Measurements from ENCODE around the gene AICDA.
"Not testable (repeated sequence)": the region's sequence is repeated elsewhere in the genome, so short reads cannot be mapped to it uniquely, and the experiment has no call there.

Gene AICDA

DNA sequence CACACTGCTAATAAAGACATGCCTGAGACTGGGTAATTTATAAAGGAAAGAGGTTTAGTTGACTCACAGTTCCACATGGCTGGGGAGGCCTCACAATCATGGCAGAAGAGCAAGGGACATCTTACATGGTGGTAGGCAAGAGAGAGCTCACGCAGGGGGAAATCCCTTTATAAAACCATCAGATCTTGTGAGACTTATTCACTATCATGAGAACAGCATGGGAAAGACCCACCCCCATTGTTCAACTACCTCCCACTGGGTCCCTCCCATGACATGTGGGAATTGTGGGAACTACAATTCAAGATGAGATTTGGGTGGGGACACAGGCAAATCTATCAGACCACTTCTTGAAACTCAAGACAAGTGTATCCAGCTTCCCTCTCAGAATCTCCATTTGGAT, 1.2 kb upstream of the AICDA start:
- not testable (repeated sequence) for DNase-seq (ENCODE audit: low spot score)

DNA sequence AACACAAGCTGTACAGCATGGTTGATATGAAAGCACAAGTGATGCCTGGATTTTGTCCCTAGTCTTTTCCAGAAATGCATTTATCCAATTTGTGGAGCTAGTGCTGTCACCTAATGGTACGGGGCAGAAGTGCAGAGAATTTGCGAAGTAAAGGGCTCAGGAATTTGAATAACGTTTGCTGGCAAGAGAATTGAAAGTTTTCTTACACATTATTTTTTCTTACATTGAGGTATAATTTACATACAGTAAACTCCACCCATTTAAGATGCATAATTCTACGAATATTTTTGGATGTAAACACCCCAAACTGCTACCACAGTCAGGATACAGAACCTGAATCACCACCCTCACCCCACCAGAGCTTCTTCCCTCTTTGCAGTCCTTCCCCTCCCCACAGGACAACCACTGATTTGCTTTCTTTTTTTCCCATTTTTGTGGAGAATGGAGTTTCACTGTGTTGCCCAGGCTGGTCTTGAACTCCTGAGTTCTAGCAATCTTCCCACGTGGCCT, 3.5 kb downstream of the AICDA start:
- peak; percentile 37 for DNase-seq (ENCODE audit: low spot score)

DNA sequence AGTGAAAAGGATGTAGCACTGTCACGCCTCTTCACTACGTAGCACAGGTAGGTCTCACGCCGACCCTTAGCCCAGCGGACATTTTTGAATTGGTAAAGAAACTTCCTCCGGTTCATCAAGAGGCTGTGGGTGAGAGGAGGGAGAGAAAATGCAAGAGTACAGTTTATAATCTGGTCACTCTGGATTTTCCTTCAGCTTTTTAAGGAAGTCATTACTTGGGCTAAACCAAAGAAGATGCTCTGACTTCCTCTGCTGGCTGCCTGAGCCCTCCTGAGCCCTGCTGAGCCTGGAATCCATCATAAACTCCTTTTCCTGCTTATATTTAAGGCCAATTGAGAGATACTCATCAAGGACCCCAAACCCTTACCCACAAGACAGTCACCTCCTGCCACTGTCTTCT, 5.8 kb downstream of the AICDA start:
- no peak for DNase-seq (ENCODE audit: low spot score)

DNA sequence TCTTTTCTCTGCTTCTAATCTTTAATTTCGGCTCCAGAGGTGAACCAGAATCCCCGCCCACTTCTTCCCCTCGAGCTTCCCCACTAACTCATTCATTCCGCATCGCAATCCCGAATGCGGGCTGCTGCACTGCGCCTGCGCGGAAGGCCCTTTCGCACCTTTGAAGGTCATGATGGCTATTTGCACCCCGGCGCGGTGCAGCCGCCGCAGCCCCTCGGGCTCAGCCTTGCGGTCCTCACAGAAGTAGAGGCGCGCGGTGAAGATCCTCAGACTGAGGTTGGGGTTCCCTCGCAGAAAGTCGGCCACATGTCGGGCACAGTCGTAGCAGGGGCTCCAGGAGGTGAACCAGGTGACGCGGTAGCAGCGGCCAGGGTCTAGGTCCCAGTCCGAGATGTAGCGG, 7.6 kb downstream of the AICDA start:
- no peak for DNase-seq (ENCODE audit: low spot score)

DNA sequence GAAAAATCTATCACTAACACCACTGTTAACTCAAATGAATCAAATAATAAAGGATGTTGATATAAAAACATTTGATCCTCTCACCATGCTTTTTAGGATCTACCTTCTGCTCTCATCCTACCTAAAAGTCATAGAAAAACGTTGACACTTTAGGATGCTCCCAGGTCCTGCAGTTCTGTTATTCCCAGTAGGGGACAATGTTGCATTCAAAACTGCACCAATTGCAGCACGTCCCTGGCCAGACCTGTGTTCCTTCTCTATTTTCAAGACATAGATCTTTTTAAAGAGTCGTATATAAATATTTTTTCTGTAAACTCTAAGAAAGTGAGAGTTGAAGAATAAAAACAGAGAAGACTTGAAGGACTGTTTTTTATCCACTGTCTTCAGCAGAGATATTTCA, 8.8 kb downstream of the AICDA start:
- no peak for DNase-seq (ENCODE audit: low spot score)

DNA sequence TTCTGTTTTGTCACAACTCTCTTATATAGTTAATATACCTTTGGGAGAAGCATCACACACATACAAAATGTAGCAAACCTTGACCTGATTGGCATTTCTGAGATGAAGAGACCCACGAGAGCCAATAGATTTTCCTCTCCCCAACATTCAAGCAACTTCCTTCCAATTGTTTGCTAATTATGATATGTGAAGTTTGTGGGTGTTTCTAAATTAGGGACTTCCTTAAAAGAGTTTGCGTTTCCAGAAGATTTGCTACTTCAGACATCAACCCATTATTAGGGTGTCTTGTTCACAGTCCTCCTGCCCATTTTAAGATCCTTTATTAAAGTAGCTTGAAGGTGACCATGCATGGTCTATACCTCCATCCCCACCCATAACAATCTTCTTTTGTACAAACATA, 9.4 kb downstream of the AICDA start:
- DNase-seq (ENCODE audit: low spot score): no peak

DNA sequence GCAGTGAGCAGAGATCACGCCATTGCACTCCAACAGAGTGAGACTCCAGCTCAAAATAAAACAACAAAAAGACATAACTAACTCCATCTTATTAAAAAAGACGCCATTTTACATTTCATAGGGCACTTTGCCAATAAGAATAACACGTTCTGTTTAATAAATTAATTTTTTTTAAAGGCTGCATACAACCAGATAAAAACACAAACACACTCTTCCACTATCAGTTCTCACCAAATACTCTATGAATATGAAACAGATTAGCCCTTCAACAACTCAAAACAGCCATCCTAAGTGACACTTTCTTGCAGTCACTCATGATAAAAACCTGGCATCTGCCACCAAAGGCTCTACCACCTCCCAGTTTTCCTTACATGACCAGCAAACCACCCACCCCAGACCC, 16.1 kb downstream of the AICDA start:
- DNase-seq (ENCODE audit: low spot score): no peak

DNA sequence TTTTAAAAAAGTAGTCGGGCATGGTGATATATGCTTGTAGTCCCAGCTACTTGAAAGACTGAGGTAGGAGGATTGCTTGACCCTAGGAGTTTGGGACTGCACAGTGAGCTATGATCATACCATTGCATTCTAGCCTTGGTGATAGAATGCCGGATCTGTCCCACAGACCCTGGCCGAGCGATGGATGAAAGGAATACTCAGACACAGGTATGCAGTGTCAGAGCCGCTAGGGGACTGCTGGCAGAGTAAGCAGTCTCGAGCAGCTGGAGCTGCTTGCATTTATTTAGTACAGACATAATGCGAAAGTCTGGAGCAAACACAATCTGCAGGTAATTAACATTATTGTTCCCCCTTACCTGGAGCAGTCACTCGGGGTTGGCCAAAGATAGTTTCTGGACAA, 18.6 kb downstream of the AICDA start:
- DNase-seq (ENCODE audit: low spot score): no peak

DNA sequence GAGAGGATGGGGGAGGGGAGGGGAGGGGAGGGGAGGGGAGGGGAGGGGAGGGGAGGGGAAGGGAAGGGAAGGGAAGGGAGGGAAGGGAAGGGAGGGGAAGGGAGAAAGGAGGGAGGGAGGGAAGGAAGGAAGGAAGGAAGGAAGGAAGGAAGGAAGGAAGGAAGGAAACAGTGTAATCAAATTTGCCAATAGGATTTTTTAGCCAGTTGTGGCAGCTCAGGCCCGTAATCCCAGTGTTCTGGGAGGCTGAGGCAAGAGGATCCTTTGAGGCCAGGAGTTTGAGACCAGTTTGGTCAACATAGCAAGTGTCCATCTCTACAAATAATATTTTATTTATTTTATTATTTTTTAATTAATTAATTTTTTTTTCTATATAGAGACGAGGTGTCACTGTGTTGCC, 19.4 kb downstream of the AICDA start:
- no peak for DNase-seq (ENCODE audit: low spot score)

DNA sequence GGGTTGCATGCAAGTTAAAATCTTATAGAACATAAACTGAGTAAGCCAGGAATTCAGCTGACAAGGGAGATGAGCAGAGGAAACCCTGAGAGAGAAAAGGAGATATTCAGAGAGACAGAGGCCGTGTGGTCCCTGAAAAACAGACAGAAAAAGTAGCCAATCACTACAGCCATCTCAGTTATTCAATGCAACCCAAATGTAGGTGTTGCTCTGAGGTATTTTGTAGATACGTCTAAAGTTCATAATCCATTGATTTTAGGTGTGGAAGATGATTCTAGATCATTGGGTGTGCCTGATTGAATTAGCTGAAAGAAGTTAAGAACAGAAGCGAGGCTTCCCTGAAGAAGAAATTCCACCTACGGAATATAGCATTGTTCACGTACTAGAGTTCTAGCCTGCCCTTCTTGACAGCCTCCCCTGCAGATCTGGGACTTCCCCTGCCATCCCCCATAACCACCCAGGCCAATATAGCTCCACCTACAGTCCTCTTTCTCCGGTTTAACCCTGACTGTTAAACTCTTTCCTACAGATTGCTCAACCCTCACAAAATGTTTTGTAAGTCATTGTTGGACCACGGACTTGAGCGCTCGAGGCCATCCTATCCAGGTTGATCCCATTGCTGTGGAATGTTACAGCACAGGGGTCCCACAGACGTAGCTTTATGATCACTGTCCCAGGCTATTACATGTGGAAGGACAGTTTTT, 21.7 kb downstream of the AICDA start:
- no peak for DNase-seq (ENCODE audit: low spot score)

DNA sequence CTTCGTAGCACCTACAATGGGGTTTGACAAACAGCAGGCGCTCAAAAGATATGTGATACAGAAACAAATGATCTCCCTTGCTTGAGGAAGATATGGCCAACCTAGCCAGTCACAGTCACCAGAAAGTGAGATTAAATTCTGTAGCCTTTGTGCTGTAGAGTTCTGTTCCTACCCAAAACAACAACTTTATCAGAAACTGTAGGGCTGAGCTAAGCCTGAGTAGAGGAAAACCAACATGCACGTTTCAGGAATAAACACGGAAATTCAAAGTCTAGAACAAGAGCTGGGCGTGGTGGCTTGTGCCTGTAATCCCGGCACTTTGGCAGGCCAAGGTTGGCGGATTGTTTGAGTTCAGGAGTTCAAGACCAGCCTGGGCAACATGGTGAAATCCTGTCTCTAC, 23.0 kb downstream of the AICDA start:
- no peak for DNase-seq (ENCODE audit: low spot score)

DNA sequence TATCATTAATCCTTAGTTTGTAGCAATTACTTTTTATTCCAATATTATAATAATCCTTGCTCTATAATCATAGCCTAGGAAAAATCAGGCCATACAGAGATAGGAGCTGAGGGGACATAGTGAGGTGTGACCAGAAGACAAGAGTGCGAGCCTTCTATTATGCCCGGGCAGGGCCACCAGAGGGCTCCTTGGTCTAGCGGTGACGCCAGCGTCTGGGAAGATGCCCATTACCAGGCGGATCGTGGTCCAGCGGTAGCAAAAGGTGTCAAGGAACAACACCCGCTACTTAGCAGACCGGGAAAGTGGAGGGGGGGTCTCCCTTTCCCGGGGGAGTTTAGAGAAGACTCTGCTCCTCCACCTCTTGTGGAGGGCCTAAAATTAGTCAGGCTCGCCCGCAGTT, 28.2 kb downstream of the AICDA start:
- not testable (repeated sequence) for DNase-seq (ENCODE audit: low spot score)

DNA sequence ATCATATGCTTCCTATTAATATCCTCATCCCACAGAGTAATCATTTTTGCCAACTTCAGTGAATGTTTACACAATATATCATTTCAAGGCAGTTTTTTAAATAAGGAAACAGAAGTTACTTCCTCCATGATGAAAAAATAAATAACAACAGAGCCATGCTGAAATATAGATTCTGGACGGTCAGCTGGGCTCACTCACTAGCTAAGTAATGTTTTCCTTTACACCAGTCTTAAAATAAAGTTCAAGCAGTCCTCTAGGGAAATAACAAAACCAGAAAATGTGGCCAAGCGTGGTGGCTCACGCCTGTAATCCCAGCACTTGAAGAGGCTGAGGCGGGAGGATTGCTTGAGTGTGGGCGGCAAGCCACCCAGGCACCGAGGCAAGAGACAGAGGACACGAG, 28.7 kb downstream of the AICDA start:
- DNase-seq (ENCODE audit: low spot score): no peak

DNA sequence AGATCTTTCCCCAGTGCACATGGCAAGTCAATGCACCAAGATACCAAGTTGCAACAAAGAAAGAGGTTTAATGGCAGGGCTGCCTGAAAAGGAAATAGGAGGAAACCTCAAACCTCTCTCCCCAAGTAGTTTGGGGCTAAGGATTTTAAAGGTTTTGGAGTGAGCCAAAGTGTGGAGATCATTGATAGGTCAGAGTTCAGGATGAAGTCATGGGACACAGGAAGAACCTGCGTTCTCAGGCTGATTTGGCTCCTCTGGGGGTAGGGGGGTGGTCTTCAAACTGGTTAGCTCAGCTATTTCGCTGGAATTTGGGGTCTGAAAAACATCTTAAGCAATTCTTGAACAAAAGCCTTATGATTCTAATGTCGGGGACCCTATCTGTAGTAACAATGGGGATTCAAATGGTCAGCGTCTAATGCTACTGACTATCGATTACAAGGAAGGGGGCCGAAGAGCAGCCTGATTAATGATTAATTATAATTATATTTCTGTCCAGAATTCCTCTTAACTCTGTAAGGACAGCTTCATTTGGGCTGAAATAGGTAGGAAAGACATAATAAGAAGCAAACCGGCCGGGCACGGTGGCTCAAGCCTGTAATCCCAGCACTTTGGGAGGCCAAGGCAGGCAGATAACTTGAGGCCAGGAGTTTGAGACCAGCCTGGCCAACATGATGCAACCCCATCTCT, 31.4 kb downstream of the AICDA start:
- DNase-seq (ENCODE audit: low spot score): no peak

DNA sequence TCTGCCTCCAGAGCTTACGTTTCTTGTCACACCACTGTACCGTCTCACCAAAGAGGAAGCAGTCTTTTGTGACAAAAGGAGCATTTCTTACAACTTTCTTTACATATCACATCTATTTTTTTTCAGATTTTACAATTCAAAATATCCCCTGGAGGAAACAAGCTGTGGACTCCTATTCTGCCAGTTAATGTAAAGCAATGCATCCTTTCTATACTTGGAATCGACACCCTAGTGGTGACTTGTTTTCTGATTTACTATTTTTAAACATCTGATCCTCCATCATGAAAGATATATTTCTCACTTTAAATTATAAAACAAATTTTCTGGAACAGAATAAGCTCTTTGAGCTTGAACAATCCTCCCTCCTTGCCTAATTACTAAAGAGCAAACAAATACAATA, 34.8 kb downstream of the AICDA start:
- no peak for DNase-seq (ENCODE audit: low spot score)

DNA sequence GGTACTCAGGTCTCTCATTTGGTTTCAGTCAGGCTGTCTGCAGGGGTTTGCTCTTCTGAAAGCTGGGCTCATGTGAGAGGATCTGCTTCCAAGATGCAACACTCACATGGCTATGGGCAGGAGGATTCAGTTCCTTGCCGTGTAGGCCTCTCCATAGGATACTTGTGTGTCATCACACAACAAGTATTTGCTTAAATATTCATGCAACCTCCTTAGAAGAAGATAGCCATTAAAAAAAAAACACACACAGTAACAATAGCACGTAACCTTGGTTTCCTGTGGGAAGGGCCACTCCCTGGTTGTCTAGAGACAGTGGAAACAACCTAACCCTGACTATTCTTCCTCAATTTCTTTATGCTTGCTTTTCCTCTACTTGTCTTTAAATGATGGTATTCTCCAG, 40.2 kb downstream of the AICDA start:
- DNase-seq (ENCODE audit: low spot score): no peak

DNA sequence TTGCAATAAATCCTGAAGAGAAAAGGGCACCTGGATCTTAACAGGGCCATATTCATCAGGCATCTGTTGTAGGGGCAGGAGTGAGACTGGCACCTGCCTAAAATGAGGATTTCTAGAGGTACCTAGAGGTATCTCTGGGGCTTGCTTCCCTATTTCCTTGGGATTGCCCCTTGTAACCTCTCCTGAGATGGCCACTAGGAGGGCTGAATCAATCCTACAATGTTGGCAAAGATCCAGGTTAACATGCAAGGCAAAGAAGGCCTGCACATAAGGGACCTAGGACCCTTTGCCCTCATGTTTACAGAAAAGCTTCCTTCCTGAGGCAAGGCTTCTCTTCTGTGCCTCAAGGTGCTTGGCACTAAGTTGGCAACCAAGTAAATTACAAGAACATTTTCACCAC, 46.1 kb downstream of the AICDA start:
- no peak for DNase-seq (ENCODE audit: low spot score)

DNA sequence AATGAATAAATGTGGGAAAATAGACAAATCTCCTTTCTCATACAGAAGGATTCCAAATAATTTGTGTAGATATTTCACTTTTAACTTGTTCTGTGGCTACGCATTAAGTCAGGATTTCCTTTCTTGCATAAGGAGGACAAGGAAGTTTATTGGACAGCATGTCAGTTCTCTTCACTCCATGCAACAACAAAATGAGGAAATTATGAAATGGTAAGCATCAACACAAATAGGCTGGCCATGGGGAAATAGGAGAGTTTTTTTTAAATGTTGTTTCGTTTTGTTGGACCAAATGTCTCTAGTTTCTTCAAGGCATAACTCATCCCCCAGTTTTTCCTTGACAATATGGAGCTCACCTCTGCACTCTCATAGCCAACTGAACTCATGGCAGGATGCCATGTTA, 46.6 kb downstream of the AICDA start:
- not testable (repeated sequence) for DNase-seq (ENCODE audit: low spot score)

DNA sequence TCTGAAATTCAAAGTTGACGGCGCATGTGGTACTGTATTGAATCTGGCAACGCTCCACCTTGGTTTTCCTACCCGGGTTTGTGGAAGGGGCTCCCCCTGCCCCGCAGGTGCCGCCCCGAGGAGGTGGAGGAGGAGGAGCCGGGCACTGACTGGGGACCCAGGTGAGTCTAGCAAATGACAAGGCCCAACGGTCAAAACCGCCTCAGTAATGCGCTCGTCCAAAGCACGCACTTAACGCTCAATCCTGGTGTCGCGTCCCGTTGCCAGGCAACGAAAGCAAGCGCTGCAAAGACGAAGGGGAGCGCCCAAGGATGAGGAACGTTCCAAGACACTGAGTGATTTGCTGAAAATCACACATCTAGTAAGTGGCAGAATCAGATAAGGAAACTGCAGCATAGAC, 48.0 kb downstream of the AICDA start:
- DNase-seq (ENCODE audit: low spot score): peak; percentile 15

DNA sequence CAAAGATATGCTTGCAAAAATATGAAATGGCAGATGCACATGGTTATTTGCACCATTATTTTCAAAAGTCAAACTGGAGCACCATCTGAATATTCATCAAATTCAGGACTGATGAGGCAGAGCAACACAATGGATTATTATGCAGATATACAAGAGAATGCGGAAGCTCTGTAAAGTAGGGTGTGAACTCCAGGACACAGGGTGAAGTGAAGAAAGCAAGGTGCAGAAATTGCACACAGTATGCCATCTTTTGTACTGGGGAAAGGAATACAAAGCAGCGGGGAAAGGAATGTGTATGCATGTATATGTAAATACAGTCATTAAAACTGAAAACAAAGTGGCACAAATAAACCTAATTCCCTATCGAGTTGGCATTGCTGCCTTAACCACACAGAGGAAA, 49.3 kb downstream of the AICDA start:
- no peak for DNase-seq (ENCODE audit: low spot score)

DNA sequence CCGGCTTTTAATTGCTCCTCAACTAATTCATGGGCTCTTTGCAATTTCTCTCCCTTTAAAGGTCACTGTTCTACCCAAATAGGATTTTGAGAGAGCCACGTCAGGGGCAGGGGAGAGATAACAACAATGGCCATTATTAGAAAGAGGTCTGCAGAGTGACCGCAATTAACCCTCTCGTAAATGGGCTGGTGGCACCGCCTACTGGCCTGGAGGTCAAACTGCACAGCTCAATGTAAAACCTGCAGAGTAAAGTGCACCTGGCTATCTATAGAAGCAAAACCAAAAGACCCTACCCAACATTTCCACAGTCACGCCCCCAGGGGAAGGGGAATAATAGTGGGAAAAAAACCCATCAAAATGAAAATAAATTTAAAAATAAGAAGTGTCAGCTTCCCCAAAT, 50.3 kb downstream of the AICDA start:
- DNase-seq (ENCODE audit: low spot score): no peak

DNA sequence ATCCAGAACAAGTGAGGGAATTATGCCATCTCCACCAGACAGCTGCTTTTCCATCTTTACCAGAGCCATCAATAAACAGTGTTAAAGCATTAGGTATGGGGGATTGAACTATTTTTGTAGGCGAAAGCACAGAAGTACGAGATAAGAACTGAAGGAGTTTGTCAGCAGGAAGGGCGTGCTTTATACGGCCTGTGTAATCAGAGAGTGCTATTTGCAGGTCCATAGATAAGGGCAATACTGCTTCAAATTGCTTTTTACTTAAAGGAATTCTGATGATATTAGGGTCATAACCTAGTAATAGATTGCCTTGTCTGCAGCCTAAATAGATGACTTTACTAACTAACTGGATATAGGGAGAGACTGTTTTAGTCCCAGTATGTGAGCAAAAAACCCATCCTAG, 51.6 kb downstream of the AICDA start:
- no peak for DNase-seq (ENCODE audit: low spot score)

DNA sequence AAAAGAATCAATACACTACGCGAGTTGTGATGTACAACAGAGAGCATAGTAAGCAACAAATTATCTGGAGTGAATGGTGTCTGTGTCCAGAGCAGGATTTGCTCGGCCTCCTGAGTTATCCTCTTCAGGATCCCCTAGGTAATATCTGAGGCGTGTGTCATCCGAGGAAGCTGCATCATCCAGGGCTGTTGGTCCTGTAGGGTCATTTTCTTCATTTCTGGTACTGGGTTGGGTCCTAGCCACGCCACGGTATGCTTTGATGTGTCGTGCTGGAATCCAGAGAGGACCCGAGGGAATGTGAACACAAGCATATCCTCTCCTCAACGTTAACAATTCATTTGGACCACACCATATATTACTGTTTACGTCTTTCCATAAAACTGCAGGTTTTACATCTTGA, 53.0 kb downstream of the AICDA start:
- no peak for DNase-seq (ENCODE audit: low spot score)

All from SK-N-DZ (cell line).